HepG2 (cell line): ENCODE data around the gene PODXL2. TPM values are rescaled to one million over a fixed set of nuclear protein-coding genes. Genes with fewer than 3 reads are reported as not detected.

Experiments used
- ATAC-seq: fragments of 200-7000 bp; cut with Tn5 transposase; 3 replicates; pipeline ENCODE4 v1.9.1; 2020; ENCODE audit warnings: mild to moderate bottlenecking, moderate library complexity
- BruUV-seq: library from RNA; stranded (reverse); fragments of 400-500 nt; replicated peaks from 2 replicates; lab custom pipeline; 2021; lab: Mats Ljungman, UMichigan
- CTCF ChIA-PET: fragments of 300-600 bp; formaldehyde crosslinking; extraction: SDS; loops from one replicate; lab custom pipeline; 2021; ENCODE audit warnings: low total read pairs, inconsistent platforms, low intra/inter-chr PET ratio; lab: Yijun Ruan, JAX
- POLR2A ChIA-PET: fragments of 350-600 bp; sonication (Branson Sonifier 250); formaldehyde crosslinking; loops from one replicate; lab custom pipeline; 2020; ENCODE audit warnings: antibody characterized with exemption, inconsistent platforms; lab: Yijun Ruan, JAX
- DNase-seq: peaks from one replicate; pipeline ENCODE4 v3.0.0-alpha.2; 2015; ENCODE audit warnings: low spot score
- FAIRE-seq: peaks from 3 replicates; lab custom pipeline; 2011; peaks lifted over from hg19 to GRCh38; lab: Jason Lieb, UNC
- H2AFZ ChIP-seq: one replicate; pipeline ENCODE4 v1.6.1; 2011; ENCODE audit warnings: low read length, inconsistent platforms
- H3K27ac ChIP-seq: fragments of 300-600 bp; 3 replicates; pipeline ENCODE4 v1.8.0; 2011; ENCODE audit warnings: mixed run types, mild to moderate bottlenecking, mixed read lengths, low read length, inconsistent platforms; ENCODE audit not compliant: insufficient read depth; ENCODE audit errors: extremely low read length
- H3K27me3 ChIP-seq, 2 experiments: fragments of 200-600 bp in 1 of 2; 2 replicates in 1 of 2; 3 replicates in 1 of 2; pipeline versions ENCODE4 v1.6.0 to v1.8.0; 2011; ENCODE audit warnings: low read length in 2 of 2, mild to moderate bottlenecking in 2 of 2, moderate library complexity in 2 of 2, inconsistent platforms in 1 of 2; ENCODE audit not compliant: insufficient read depth in 2 of 2, control insufficient read depth in 1 of 2
- H3K36me3 ChIP-seq, 2 experiments: fragments of 200-600 bp in 1 of 2; replicated peaks in 1 of 2; 2 replicates in 1 of 2; 3 replicates in 1 of 2; pipeline versions ENCODE4 v1.5.1 to v1.8.0; 2011; ENCODE audit warnings: low read length in 2 of 2, inconsistent platforms in 1 of 2; ENCODE audit not compliant: insufficient read depth in 2 of 2, control insufficient read depth in 1 of 2
- H3K4me1 ChIP-seq: 2 replicates; pipeline ENCODE4 v1.5.1; 2012; ENCODE audit warnings: low read length, inconsistent platforms; ENCODE audit not compliant: insufficient read depth
- H3K4me2 ChIP-seq: 2 replicates; pipeline ENCODE4 v1.6.0; 2011; ENCODE audit warnings: low read depth, low read length, inconsistent platforms
- H3K4me3 ChIP-seq, 3 experiments: fragments of 200-600 bp in 1 of 3; sonication (generic), shearing (Covaris generic) in 1 of 3; replicated peaks in 1 of 3; 2 replicates each; pipeline ENCODE4 v1.5.1; 2011 to 2016; ENCODE audit warnings: low read length in 3 of 3, inconsistent platforms in 2 of 3, low read depth in 2 of 3, mild to moderate bottlenecking in 2 of 3, control low read depth in 1 of 3, mixed read lengths in 1 of 3; ENCODE audit not compliant: insufficient read depth in 1 of 3
- H3K79me2 ChIP-seq: one replicate; pipeline ENCODE4 v1.6.1; 2011; ENCODE audit warnings: low read length, inconsistent platforms; ENCODE audit not compliant: insufficient read depth
- H3K9ac ChIP-seq: 2 replicates; pipeline ENCODE4 v1.6.0; 2011; ENCODE audit warnings: mild to moderate bottlenecking, low read depth, low read length, inconsistent platforms; ENCODE audit not compliant: insufficient read depth
- H3K9me3 ChIP-seq: 2 replicates; pipeline ENCODE4 v1.5.1; 2012; ENCODE audit warnings: mild to moderate bottlenecking, low read length
- H4K20me1 ChIP-seq: 2 replicates; pipeline ENCODE4 v1.6.0; 2011; ENCODE audit warnings: inconsistent platforms, mild to moderate bottlenecking, low read length, moderate library complexity; ENCODE audit not compliant: insufficient read depth
- ASH2L ChIP-seq: fragments of 300-600, 200-600 bp; sonication (generic); IDR thresholded peaks from 2 replicates; pipeline ENCODE4 v1.7.0; 2017; ENCODE audit warnings: low read depth, mild to moderate bottlenecking, moderate library complexity, mixed read lengths, low read length; ENCODE audit not compliant: insufficient read length
- EEA1 ChIP-seq: sonication (generic); formaldehyde crosslinking; IDR thresholded peaks from 2 replicates; pipeline ENCODE4 v1.5.1; 2020; ENCODE audit warnings: mild to moderate bottlenecking, missing genetic modification reagents, borderline replicate concordance
- GZF1 ChIP-seq: sonication (generic); formaldehyde crosslinking; IDR thresholded peaks from 2 replicates; pipeline ENCODE4 v1.5.1; 2020; ENCODE audit warnings: mild to moderate bottlenecking, missing genetic modification reagents
- HMG20B ChIP-seq: conservative IDR thresholded peaks from 2 replicates; pipeline ENCODE4 v1.6.1; 2016; ENCODE audit warnings: missing genetic modification reagents, missing compliant biosample characterization
- HOMEZ ChIP-seq: IDR thresholded peaks from 2 replicates; pipeline ENCODE4 v1.6.1; 2016; ENCODE audit warnings: low read depth
- NFE2L2 ChIP-seq: fragments of 150-350 bp; IDR thresholded peaks from 2 replicates; pipeline ENCODE4 v1.6.1; 2014; ENCODE audit warnings: low read length
- ZNF660 ChIP-seq: sonication (generic); formaldehyde crosslinking; IDR thresholded peaks from 2 replicates; pipeline ENCODE4 v1.5.1; 2020; ENCODE audit warnings: mild to moderate bottlenecking, low read depth, missing genetic modification reagents, borderline replicate concordance
- ZNF839 ChIP-seq: sonication (generic); formaldehyde crosslinking; IDR thresholded peaks from 2 replicates; pipeline ENCODE4 v1.4.0; 2020; ENCODE audit warnings: missing genetic modification reagents, mild to moderate bottlenecking, borderline replicate concordance
- ZNF841 ChIP-seq: sonication (generic); formaldehyde crosslinking; IDR thresholded peaks from 2 replicates; pipeline ENCODE4 v1.8.1; 2023; ENCODE audit warnings: missing genetic modification reagents, borderline replicate concordance
- ZSCAN29 ChIP-seq: sonication (generic); formaldehyde crosslinking; conservative IDR thresholded peaks from 2 replicates; pipeline ENCODE4 v1.4.0; 2020; ENCODE audit warnings: mild to moderate bottlenecking, missing genetic modification reagents
- WGBS: methylation state at CpG from one replicate; pipeline ENCODE4 v1.1.6; 2017; ENCODE audit warnings: low lambda C conversion rate; 5-methylcytosine and 5-hydroxymethylcytosine counted together
- in situ Hi-C: cut with HindIII; loops from 2 replicates; pipeline ENCODE4 v1.10.0; 2017; ENCODE audit warnings: low pct_unique_long_range_greater_than_20kb; ENCODE audit not compliant: extremely low pct_ligation_motif_present
- intact Hi-C: fragments of 100-400 bp; cut with micrococcal nuclease; formaldehyde crosslinking; loops from one replicate; pipeline ENCODE4 v1.10.0; 2022; ENCODE audit not compliant: unreplicated experiment
- polyA plus RNA-seq, 8 experiments: library from polyadenylated mRNA; depleted of rRNA in 3 of 8; stranded (reverse) in 7 of 8; unstranded in 1 of 8; fragments of >200 nt; fragmentation: Illumina TruSeq in 4 of 8; extraction: Trizol in 4 of 8; gene quantifications; 2 replicates each; pipeline versions ENCODE4 v1.2.1 to v1.2.3, GENCODE V29; 2011 to 2016; ENCODE audit warnings: low read depth in 4 of 8, missing spikeins in 1 of 8, mixed read lengths in 1 of 8; ENCODE audit not compliant: insufficient read depth in 1 of 8
- total RNA-seq, 5 experiments: library from RNA; depleted of rRNA; stranded (reverse); fragments of >200 nt; fragmentation: Illumina TruSeq; extraction: Trizol; gene quantifications; 2 replicates each; pipeline ENCODE4 v1.2.3, GENCODE V29; 2016; ENCODE audit warnings: low read depth in 1 of 5
- TF ChIP-seq, protein P1 (sequence below): sonication (generic); formaldehyde crosslinking; IDR thresholded peaks from 2 replicates; pipeline ENCODE4 v1.5.0; 2020; ENCODE audit warnings: mild to moderate bottlenecking, missing genetic modification reagents
- TF ChIP-seq, protein P2 (sequence below): sonication (generic); formaldehyde crosslinking; IDR thresholded peaks from 2 replicates; pipeline ENCODE4 v1.4.0; 2020; ENCODE audit warnings: missing genetic modification reagents
- TF ChIP-seq, protein P3 (sequence below): sonication (generic); formaldehyde crosslinking; IDR thresholded peaks from 2 replicates; pipeline ENCODE4 v1.5.1; 2020; ENCODE audit warnings: mild to moderate bottlenecking, missing genetic modification reagents, moderate library complexity

PODXL2 gene
- total and polyA plus RNA-seq, 2 of the 13 experiments (the other 11 are each of a cell fraction or from before 2014, with no cell fraction given), result 20.4 to 25.1 TPM

- TF ChIP-seq ZSCAN29 (no peak), NFE2L2 (no peak), ZNF841 (CRISPR knock-in tag) (no peak)
- TF ChIP-seq, protein P1, sequence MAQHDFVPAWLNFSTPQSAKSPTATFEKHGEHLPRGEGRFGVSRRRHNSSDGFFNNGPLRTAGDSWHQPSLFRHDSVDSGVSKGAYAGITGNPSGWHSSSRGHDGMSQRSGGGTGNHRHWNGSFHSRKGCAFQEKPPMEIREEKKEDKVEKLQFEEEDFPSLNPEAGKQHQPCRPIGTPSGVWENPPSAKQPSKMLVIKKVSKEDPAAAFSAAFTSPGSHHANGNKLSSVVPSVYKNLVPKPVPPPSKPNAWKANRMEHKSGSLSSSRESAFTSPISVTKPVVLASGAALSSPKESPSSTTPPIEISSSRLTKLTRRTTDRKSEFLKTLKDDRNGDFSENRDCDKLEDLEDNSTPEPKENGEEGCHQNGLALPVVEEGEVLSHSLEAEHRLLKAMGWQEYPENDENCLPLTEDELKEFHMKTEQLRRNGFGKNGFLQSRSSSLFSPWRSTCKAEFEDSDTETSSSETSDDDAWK, result no peak
Measured at GRCh38 chr3:127589600-127590281, 39.2 kb upstream of the PODXL2 start (continued).

- no peak for FAIRE-seq
- Histone ChIP-seq H2AFZ (no peak overlapping the region), H3K79me2 (peaks cover 22% of the 10 kb centered on the region), H3K36me3 (0 out of 5 replicates have a peak, but pooled peaks cover 0 to 4% of the 10 kb centered on the region in 2 experiments), H3K4me1 (peaks cover 35% of the 10 kb centered on the region), H3K27me3 (no peaks in the 10 kb centered on the region; a peak in 1 of 5 replicates), H3K9me3 (no peaks in the 10 kb centered on the region), H3K9ac (peak overlapping the region; percentile 91), H4K20me1 (peaks cover 18% of the 10 kb centered on the region; the same call in 1 of the 2 replicates), H3K4me2 (peak overlapping the region; percentile 91), H3K27ac (peak overlapping the region; percentile 85), H3K4me3 (peak overlapping the region; percentile 93 to 97 (median 94))
- intact Hi-C loops (loop anchor here (1.0 to 10.0 kb wide), 2 partner anchors 15 to 105 kb away; no protein-coding TSS in a partner anchor), in situ Hi-C loops (no loop called here)
- DNase-seq, result no peak
- TSS peak; percentile 49 for BruUV-seq
- ChIA-PET CTCF (no interaction called here), POLR2A (no interaction called here)
- 3% methylated on average over 8 of the region's 41 CpGs for WGBS
- peak; percentile 70 for ATAC-seq
- TF ChIP-seq, protein P2, sequence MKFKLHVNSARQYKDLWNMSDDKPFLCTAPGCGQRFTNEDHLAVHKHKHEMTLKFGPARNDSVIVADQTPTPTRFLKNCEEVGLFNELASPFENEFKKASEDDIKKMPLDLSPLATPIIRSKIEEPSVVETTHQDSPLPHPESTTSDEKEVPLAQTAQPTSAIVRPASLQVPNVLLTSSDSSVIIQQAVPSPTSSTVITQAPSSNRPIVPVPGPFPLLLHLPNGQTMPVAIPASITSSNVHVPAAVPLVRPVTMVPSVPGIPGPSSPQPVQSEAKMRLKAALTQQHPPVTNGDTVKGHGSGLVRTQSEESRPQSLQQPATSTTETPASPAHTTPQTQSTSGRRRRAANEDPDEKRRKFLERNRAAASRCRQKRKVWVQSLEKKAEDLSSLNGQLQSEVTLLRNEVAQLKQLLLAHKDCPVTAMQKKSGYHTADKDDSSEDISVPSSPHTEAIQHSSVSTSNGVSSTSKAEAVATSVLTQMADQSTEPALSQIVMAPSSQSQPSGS (CRISPR knock-in tag), result no peak
- no peak for TF ChIP-seq HMG20B (CRISPR knock-in tag)
- no peak for TF ChIP-seq ASH2L
- no peak for TF ChIP-seq ZNF660 (CRISPR knock-in tag)
- 0 out of 2 replicates have a peak, but pooled peaks have one; percentile 41 for TF ChIP-seq EEA1 (CRISPR knock-in tag)
- no peak for TF ChIP-seq HOMEZ (CRISPR knock-in tag)
- TF ChIP-seq, protein P3, sequence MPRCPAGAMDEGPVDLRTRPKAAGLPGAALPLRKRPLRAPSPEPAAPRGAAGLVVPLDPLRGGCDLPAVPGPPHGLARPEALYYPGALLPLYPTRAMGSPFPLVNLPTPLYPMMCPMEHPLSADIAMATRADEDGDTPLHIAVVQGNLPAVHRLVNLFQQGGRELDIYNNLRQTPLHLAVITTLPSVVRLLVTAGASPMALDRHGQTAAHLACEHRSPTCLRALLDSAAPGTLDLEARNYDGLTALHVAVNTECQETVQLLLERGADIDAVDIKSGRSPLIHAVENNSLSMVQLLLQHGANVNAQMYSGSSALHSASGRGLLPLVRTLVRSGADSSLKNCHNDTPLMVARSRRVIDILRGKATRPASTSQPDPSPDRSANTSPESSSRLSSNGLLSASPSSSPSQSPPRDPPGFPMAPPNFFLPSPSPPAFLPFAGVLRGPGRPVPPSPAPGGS (CRISPR knock-in tag), result peak; percentile 44
- no peak for TF ChIP-seq ZNF839 (CRISPR knock-in tag)
- no peak for TF ChIP-seq GZF1 (CRISPR knock-in tag)
Measured at GRCh38 chr3:127590282-127590592, 38.7 kb upstream of the PODXL2 start.
